ENCODE data around the gene RASGRP3.

RASGRP3 gene

DNA sequence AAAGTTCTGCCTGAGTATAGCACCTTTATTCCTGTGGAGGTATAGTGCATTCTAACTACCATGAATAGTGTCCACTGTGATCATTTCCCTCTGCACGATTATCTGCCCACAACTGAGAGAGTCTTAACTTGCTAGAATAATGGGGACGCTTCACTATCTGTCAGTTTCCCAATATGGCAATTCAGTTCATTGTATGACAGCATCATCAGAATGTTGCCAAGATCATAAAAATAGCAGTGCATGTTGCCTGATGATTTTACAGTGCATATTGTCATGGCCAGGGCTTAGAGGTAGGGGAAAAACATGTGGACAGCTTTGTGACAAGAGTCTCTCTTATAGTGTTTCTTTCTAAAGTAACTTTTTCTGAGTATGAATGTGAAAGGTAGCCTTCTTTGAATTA is 6.1 kb downstream of the RASGRP3 start:
- Histone ChIP-seq H3K27ac (ENCODE audit: low read depth, low read length) (no peak overlapping the region), H3K9me3 (ENCODE audit: control insufficient read depth, insufficient read depth, low read depth, low read length) (peaks cover 5% of the 10 kb centered on the region), H3K4me1 (ENCODE audit: control insufficient read depth, insufficient read depth, low read length) (peaks cover 3% of the 10 kb centered on the region; the same call in 1 of the 2 replicates), H3K27me3 (ENCODE audit: control insufficient read depth, insufficient read depth, low read length) (no peaks in the 10 kb centered on the region), H3K36me3 (ENCODE audit: control insufficient read depth, insufficient read depth, low read length) (no peaks in the 10 kb centered on the region), H3K9ac (ENCODE audit: low read length) (no peak overlapping the region), H3K4me3 (ENCODE audit: low read depth, low read length) (no peak overlapping the region)

DNA sequence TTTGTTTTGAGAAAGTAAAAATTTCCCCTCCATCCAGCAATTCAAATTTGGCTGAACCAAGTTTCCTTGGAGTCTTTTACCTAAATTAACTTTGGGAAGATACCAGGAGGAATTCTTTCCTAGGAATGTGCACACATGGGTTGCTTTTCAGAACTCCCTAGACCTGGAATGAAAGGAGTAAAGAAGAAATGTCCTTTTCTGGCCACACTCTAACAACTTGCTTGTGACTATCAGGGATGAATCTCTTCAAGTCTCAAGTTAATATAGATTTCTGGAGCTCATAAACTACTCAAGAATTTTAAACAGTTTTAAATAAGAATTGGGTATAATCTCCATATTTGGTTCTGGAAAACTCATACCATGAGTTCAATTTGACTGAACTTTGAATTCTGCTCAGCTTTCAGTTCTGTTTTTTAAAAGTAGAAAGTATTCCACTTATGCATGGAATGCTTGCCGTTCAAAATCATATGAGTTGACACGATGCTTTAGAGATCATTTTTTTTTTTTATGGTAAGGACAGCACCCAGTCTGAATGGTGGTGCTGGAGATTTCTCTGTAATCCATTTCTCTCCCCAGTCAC is 7.7 kb downstream of the RASGRP3 start:
- H3K36me3 ChIP-seq (ENCODE audit: control insufficient read depth, insufficient read depth, low read length) = no peaks in the 10 kb centered on the region
- peaks cover 7% of the 10 kb centered on the region for H3K9me3 ChIP-seq (ENCODE audit: control insufficient read depth, insufficient read depth, low read depth, low read length)
- H3K4me3 ChIP-seq (ENCODE audit: low read depth, low read length) = no peak overlapping the region
- H3K27me3 ChIP-seq (ENCODE audit: control insufficient read depth, insufficient read depth, low read length) = no peaks in the 10 kb centered on the region
- no peak overlapping the region for H3K27ac ChIP-seq (ENCODE audit: low read depth, low read length)
- H3K9ac ChIP-seq (ENCODE audit: low read length) = no peak overlapping the region
- no peaks in the 10 kb centered on the region for H3K4me1 ChIP-seq (ENCODE audit: control insufficient read depth, insufficient read depth, low read length)

DNA sequence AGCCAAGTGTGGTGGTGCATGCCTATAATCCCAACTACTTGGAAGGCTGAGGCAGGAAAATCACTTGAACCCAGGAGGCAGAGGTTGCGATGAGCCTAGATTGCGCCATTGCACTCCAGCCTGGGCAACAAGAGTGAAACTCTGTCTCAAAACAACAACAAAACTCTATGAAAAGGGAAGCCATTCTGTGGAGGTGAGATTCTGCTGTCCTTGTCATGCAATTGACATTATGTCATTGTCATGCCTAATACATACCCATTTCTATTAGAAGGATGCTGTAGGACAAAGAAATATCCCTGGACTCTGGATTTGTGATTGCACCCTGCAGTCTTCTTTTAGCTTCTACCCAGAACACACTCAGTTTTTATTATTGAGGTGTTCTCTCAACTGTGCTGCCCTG is 8.6 kb downstream of the RASGRP3 start:
- H3K9me3 ChIP-seq (ENCODE audit: control insufficient read depth, insufficient read depth, low read depth, low read length) = peaks cover 7% of the 10 kb centered on the region
- no peak overlapping the region for H3K27ac ChIP-seq (ENCODE audit: low read depth, low read length)
- no peak overlapping the region for H3K4me3 ChIP-seq (ENCODE audit: low read depth, low read length)
- no peak overlapping the region for H3K9ac ChIP-seq (ENCODE audit: low read length)
- no peaks in the 10 kb centered on the region for H3K27me3 ChIP-seq (ENCODE audit: control insufficient read depth, insufficient read depth, low read length)
- no peaks in the 10 kb centered on the region for H3K36me3 ChIP-seq (ENCODE audit: control insufficient read depth, insufficient read depth, low read length)
- no peaks in the 10 kb centered on the region for H3K4me1 ChIP-seq (ENCODE audit: control insufficient read depth, insufficient read depth, low read length)

DNA sequence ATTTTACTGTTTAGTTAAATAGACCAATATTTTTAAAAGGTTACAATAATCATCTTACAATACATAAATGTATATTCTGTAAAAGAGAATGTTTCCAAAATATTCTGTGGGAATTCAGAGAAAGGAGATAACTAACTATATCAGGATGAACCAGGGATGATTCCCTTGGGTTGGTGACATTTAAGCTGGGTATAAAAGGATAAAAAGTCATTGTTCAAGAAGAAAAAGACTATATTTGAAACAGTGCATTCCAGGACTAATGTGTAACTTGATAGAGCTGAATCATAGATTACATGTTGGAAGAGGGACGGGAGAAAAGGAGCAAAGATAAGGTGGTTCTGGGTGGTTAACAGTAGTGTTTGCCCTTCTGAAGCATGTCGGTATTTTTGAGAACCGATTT is 10.1 kb downstream of the RASGRP3 start:
- H3K9me3 ChIP-seq (ENCODE audit: control insufficient read depth, insufficient read depth, low read depth, low read length) = peaks cover 7% of the 10 kb centered on the region
- H3K27ac ChIP-seq (ENCODE audit: low read depth, low read length) = no peak overlapping the region
- H3K36me3 ChIP-seq (ENCODE audit: control insufficient read depth, insufficient read depth, low read length) = no peaks in the 10 kb centered on the region
- no peaks in the 10 kb centered on the region for H3K27me3 ChIP-seq (ENCODE audit: control insufficient read depth, insufficient read depth, low read length)
- no peak overlapping the region for H3K9ac ChIP-seq (ENCODE audit: low read length)
- H3K4me3 ChIP-seq (ENCODE audit: low read depth, low read length) = no peak overlapping the region
- no peaks in the 10 kb centered on the region for H3K4me1 ChIP-seq (ENCODE audit: control insufficient read depth, insufficient read depth, low read length)

DNA sequence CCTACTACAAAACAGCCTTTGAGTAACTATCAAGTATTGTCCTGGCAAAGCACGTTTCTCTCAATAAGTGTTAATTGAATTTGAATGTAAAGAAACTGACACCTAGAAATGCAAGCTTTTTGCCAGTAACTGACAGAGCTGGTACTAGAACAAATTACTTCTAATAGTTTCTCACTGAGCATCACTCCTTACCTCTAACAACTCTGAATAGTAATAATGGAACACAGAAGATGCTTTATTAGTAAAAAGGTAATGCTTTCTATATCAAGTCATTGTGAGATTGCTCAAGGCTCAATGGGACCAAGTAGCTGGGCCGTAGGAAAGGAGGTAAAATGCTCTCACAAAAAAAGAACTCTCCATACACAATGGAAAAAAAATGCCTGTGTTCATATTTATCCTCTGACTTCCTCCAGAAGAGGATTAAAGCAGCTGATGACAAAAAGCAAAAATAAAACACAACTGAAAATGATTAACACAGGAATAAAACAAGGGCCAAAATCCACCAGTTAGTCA is 11.8 kb downstream of the RASGRP3 start:
- Histone ChIP-seq H3K4me3 (ENCODE audit: low read depth, low read length) (no peak overlapping the region), H3K36me3 (ENCODE audit: control insufficient read depth, insufficient read depth, low read length) (no peaks in the 10 kb centered on the region), H3K4me1 (ENCODE audit: control insufficient read depth, insufficient read depth, low read length) (no peaks in the 10 kb centered on the region), H3K9me3 (ENCODE audit: control insufficient read depth, insufficient read depth, low read depth, low read length) (peaks cover 7% of the 10 kb centered on the region), H3K27me3 (ENCODE audit: control insufficient read depth, insufficient read depth, low read length) (no peaks in the 10 kb centered on the region), H3K27ac (ENCODE audit: low read depth, low read length) (no peak overlapping the region), H3K9ac (ENCODE audit: low read length) (no peak overlapping the region)

DNA sequence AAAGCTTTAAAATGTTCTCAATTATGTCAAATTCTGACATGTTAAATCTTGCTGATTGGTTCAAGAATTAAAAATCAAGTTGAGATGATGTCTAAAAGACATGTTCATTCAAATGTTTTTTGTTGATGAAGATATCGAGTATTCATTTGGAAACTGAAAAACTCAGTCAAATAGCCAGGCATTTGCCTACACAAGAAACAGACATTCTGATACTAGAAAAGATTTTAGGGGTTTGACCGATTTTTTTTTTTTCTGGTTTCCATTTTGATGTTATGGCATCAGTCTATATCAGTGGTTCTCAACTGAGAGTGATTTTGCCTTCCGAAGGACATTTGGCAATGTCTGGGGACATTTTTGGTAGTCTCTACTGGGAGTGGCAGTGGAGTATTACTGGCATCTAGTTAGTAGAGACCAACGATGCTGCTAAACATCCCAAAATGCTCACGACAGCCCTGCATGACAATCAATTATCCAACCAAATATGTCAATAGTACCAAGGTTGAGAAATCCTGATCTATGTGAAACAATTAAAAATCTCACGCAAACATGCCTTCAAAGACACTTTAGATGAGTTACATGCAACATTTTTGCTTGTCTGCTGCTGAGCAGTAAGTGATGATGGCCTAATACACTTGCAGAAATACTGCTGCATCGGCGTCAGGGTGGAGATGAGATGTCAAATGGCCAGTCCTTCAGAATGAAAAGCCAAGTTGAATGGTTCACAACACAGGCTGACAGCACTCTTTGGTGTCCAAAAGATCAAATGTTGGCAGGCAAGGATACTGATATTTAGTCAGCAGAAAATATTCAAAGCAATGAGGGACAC is 12.5 kb downstream of the RASGRP3 start:
- Histone ChIP-seq H3K9ac (ENCODE audit: low read length) (no peak overlapping the region), H3K4me3 (ENCODE audit: low read depth, low read length) (no peak overlapping the region), H3K9me3 (ENCODE audit: control insufficient read depth, insufficient read depth, low read depth, low read length) (peaks cover 7% of the 10 kb centered on the region), H3K36me3 (ENCODE audit: control insufficient read depth, insufficient read depth, low read length) (no peaks in the 10 kb centered on the region), H3K27ac (ENCODE audit: low read depth, low read length) (no peak overlapping the region), H3K27me3 (ENCODE audit: control insufficient read depth, insufficient read depth, low read length) (no peaks in the 10 kb centered on the region), H3K4me1 (ENCODE audit: control insufficient read depth, insufficient read depth, low read length) (no peaks in the 10 kb centered on the region)

DNA sequence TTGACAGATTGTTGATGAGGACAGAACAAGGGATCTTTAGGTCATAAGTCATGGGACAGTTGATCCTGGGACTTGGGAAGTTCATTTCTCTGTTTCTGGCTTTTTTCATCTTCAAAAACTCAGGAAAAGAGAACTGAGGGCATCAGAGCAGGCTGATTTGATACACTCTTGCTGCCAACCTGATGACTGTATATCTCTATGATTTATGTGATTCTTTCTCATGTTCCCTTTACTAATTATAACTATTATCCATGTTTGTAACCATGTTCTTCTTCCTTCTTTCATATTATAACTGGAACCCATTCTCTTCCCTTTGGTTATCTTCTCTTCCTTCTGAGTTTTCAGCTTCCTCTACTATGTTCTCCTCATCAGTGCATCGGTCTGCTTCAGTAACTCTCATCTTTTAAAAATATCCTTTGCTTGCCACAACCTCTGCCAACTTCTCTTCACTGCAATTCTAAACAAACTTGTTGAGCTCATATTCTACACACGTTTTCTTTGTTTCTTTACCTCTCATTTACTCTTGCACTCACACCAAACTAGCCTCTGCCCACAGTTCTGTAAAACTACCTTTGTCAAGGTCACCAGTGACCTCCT is 13.5 kb downstream of the RASGRP3 start:
- Histone ChIP-seq H3K4me3 (ENCODE audit: low read depth, low read length) (no peak overlapping the region), H3K9ac (ENCODE audit: low read length) (no peak overlapping the region), H3K27ac (ENCODE audit: low read depth, low read length) (no peak overlapping the region), H3K27me3 (ENCODE audit: control insufficient read depth, insufficient read depth, low read length) (no peaks in the 10 kb centered on the region), H3K36me3 (ENCODE audit: control insufficient read depth, insufficient read depth, low read length) (no peaks in the 10 kb centered on the region), H3K4me1 (ENCODE audit: control insufficient read depth, insufficient read depth, low read length) (no peaks in the 10 kb centered on the region), H3K9me3 (ENCODE audit: control insufficient read depth, insufficient read depth, low read depth, low read length) (peaks cover 7% of the 10 kb centered on the region)

DNA sequence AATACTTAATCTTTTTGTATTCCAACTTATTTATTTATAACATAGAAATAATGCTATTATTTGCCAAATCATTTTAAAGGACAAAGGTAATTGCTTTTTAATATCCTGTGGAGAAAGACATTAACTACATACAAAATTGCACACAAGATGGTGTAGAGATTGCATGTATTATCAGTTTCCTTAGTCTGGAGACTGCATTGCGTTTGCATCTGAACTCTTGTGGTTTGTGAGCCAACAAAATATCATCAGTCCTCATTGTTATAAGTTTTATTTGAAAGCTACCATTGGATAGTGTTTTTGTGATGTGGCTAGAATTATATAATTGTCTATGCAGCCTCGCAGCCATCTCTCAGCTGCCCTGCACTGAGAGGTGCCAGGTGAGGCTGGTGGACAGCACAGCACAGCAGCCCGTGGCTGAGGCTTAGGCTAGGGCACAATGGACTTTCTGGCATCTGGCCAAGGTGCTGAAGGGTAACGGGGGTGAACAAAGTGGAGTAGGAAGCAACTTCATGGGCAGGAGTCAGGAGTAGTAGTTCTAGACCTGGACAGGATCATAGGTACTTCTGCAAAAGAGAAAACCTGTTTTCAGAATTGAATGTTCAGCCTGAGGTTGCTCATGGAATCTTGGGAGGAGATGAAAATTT is 15.1 kb downstream of the RASGRP3 start:
- Histone ChIP-seq H3K4me3 (ENCODE audit: low read depth, low read length) (no peak overlapping the region), H3K4me1 (ENCODE audit: control insufficient read depth, insufficient read depth, low read length) (no peaks in the 10 kb centered on the region), H3K36me3 (ENCODE audit: control insufficient read depth, insufficient read depth, low read length) (no peaks in the 10 kb centered on the region), H3K9ac (ENCODE audit: low read length) (no peak overlapping the region), H3K27ac (ENCODE audit: low read depth, low read length) (no peak overlapping the region), H3K27me3 (ENCODE audit: control insufficient read depth, insufficient read depth, low read length) (no peaks in the 10 kb centered on the region), H3K9me3 (ENCODE audit: control insufficient read depth, insufficient read depth, low read depth, low read length) (peaks cover 6% of the 10 kb centered on the region)

DNA sequence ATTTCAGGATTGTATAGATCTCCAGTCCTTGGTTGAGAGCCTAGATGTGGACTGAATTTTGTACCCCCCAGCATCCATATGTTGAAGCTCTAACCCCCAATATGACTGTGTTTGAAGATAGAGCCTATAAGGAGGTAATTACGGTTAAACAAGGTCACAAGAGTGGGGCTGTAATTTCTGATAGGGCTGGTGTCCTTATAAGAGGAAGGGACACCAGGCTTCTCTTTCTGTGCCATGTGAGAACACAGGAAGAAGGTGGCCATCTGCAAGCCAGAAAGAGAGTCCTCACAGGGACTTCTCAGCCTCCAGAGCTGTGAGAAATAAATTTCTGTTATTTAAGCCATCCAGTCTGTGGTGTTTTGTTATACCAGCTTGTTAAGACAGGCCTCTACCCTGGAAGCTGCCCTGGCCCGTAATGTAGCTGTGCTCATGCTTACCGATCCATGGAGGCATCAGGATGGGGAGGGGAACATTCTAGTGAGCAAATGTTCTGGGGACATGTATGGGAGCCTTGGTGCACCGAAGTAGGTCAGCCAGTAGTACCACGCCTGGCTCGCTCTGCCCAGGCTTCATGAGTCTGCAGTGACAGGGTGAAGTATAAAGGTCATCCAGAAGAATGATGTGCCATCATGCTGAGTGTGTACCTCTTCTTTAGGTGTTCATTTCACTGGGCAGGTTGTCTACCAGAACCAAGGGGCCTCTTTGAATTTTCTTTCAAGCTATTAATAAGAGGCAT is 16.1 kb downstream of the RASGRP3 start:
- Histone ChIP-seq H3K4me1 (ENCODE audit: control insufficient read depth, insufficient read depth, low read length) (no peaks in the 10 kb centered on the region), H3K27me3 (ENCODE audit: control insufficient read depth, insufficient read depth, low read length) (no peaks in the 10 kb centered on the region), H3K9me3 (ENCODE audit: control insufficient read depth, insufficient read depth, low read depth, low read length) (peaks cover 2% of the 10 kb centered on the region; the same call in 1 of the 2 replicates), H3K36me3 (ENCODE audit: control insufficient read depth, insufficient read depth, low read length) (no peaks in the 10 kb centered on the region), H3K27ac (ENCODE audit: low read depth, low read length) (no peak overlapping the region), H3K4me3 (ENCODE audit: low read depth, low read length) (no peak overlapping the region), H3K9ac (ENCODE audit: low read length) (no peak overlapping the region)

DNA sequence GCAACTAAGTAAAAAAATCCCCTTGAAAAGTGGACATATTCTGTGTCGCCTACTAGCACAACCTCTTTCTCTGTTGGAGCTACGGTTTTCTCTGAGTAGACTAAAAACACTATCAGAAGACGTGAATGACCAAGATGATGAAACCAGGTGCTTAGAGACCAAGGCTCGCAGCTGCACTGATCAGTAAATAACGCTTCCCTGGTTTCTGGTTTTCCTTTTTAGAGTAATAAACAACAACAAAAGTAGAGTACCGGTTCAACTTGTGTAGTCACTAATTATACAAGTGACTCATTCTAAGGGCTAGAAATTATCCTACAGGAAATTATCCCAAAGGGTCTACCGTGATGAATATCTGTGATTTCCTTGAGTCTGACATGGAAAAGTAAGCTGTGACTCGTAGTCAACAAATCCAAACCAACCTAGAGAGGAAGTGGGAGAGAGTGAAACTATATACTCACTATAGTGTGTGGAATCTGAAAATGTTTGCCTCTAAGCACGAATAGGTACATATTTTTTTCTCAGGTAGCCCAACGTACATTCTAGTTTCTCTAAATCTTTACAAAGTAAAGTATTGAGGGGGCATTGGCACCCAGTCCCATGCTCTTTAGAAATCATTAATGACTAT is 17.8 kb downstream of the RASGRP3 start:
- Histone ChIP-seq H3K36me3 (ENCODE audit: control insufficient read depth, insufficient read depth, low read length) (no peaks in the 10 kb centered on the region), H3K27me3 (ENCODE audit: control insufficient read depth, insufficient read depth, low read length) (no peaks in the 10 kb centered on the region), H3K9me3 (ENCODE audit: control insufficient read depth, insufficient read depth, low read depth, low read length) (no peaks in the 10 kb centered on the region), H3K4me3 (ENCODE audit: low read depth, low read length) (no peak overlapping the region), H3K4me1 (ENCODE audit: control insufficient read depth, insufficient read depth, low read length) (no peaks in the 10 kb centered on the region), H3K9ac (ENCODE audit: low read length) (no peak overlapping the region), H3K27ac (ENCODE audit: low read depth, low read length) (no peak overlapping the region)
